IPS DF 6.9 (cell line): ENCODE data around the gene HIBCH.
"Not testable (repeated sequence)": the region's sequence is repeated elsewhere in the genome, so short reads cannot be mapped to it uniquely, and the experiment has no call there.

ENCODE experiments used
- DNase-seq: peaks from one replicate; pipeline ENCODE4 v3.0.0-alpha.2; 2013; ENCODE audit warnings: low read depth, low spot score
- H3K27ac ChIP-seq: one replicate; pipeline ENCODE4 v1.5.1; 2013; ENCODE audit warnings: low read length, control low read depth
- H3K27me3 ChIP-seq: 2 replicates; pipeline ENCODE4 v1.6.1; 2013; ENCODE audit warnings: mild to moderate bottlenecking, low read length; ENCODE audit not compliant: control insufficient read depth, insufficient read depth
- H3K36me3 ChIP-seq: 2 replicates; pipeline ENCODE4 v1.6.1; 2013; ENCODE audit warnings: low read length; ENCODE audit not compliant: control insufficient read depth, insufficient read depth
- H3K4me1 ChIP-seq: 2 replicates; pipeline ENCODE4 v1.6.1; 2013; ENCODE audit warnings: low read length; ENCODE audit not compliant: control insufficient read depth, insufficient read depth
- H3K4me3 ChIP-seq: 2 replicates; pipeline ENCODE4 v1.5.1; 2013; ENCODE audit warnings: mild to moderate bottlenecking, low read length
- H3K9me3 ChIP-seq: 2 replicates; pipeline ENCODE4 v1.6.1; 2013; ENCODE audit warnings: low read length, inconsistent platforms; ENCODE audit not compliant: control insufficient read depth, insufficient read depth
- WGBS: extraction: QIAGEN DNeasy Blood & Tissue Kit; methylation state at CpG from one replicate; pipeline ENCODE4 v1.1.7; 2013; ENCODE audit warnings: mixed read lengths, missing lambda C conversion rate; ENCODE audit not compliant: insufficient read length, insufficient coverage; 5-methylcytosine and 5-hydroxymethylcytosine counted together

HIBCH gene

DNA sequence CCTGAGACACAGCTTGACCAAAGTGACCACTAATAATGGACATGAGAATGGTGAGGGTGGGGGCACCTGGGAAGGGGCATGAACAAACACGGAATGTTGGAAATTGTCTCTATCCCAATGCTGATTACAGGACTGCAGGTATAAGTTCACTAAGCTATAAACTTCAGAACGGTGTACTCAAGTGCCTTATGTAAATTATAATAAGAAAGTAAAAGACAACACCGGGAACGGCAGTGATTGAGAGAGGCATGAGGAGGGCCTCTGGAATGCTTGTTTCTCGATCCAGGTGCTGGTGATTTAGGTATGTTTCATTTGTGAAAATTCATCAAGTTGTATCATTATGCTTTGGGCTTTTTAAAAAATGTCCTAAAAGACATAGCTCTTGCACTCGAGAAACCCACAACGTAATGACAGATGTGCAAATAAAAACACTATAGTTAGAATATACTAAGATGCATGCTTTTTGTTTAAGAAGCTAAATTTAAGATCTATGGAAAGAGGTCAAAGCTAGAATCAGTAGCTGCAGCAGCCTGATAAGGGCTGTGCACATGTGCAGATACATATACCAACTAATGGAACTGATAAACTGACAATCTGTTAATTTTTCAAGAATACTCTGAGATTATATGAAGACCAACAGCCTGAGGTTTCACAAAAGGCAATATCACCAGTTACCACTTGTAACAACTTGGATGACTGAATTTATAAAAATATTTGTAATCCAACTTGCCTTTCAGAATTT is 7.6 kb downstream of the HIBCH start:
- H3K27me3 ChIP-seq = no peaks in the 10 kb centered on the region
- H3K4me1 ChIP-seq = no peaks in the 10 kb centered on the region

DNA sequence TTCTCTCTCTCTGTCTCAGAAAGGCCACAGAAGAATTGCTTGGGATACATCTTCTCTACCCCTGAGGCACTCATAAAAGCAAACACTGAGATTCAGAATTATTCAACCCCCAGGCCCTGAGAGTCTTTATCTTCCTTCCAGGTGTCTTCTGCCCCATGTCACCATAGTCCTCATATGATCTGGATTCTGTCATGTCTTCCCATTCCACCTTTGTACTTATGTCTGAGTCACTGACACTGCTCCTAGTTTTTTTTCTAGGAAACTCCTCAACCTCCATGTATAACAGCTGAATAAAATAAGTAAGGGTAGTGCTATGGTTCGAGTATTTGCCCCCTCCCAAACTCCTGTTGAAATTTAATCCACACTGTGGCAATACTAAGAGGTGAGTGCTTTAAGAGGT is 11.6 kb downstream of the HIBCH start:
- Histone ChIP-seq H3K36me3 (no peaks in the 10 kb centered on the region), H3K27me3 (no peaks in the 10 kb centered on the region), H3K27ac (no peak overlapping the region), H3K4me1 (no peaks in the 10 kb centered on the region), H3K9me3 (no peaks in the 10 kb centered on the region), H3K4me3 (no peak overlapping the region)
- DNase-seq = no peak
- WGBS = no CpG with 5 or more reads among the region's 1 CpG

More for the DNA sequence above, 7.6 kb downstream of the HIBCH start:
- Histone ChIP-seq H3K27ac (no peak overlapping the region), H3K4me3 (no peak overlapping the region), H3K36me3 (no peaks in the 10 kb centered on the region), H3K9me3 (no peaks in the 10 kb centered on the region)
- no CpG with 5 or more reads among the region's 7 CpGs for WGBS
- no peak for DNase-seq

- Histone ChIP-seq H3K27me3 (no peaks in the 10 kb centered on the region), H3K4me3 (no peak overlapping the region), H3K27ac (no peak overlapping the region), H3K9me3 (no peaks in the 10 kb centered on the region), H3K36me3 (no peaks in the 10 kb centered on the region), H3K4me1 (no peaks in the 10 kb centered on the region)
- DNase-seq = no peak
- WGBS = no CpG with 5 or more reads among the region's 5 CpGs
Observed at GRCh38 chr2:190304404-190304803, 15.2 kb downstream of the HIBCH start.

GRCh38 chr2:190303647-190304046 is 16.0 kb downstream of the HIBCH start:
- Histone ChIP-seq H3K27me3 (no peaks in the 10 kb centered on the region), H3K9me3 (no peaks in the 10 kb centered on the region), H3K4me1 (no peaks in the 10 kb centered on the region), H3K4me3 (no peak overlapping the region), H3K27ac (no peak overlapping the region), H3K36me3 (no peaks in the 10 kb centered on the region)
- no peak for DNase-seq

- Histone ChIP-seq H3K9me3 (no peaks in the 10 kb centered on the region), H3K4me3 (no peak overlapping the region), H3K4me1 (no peaks in the 10 kb centered on the region), H3K27me3 (no peaks in the 10 kb centered on the region), H3K36me3 (no peaks in the 10 kb centered on the region; the same call in 1 of the 2 replicates), H3K27ac (no peak overlapping the region)
- no CpG with 5 or more reads among the region's 1 CpG for WGBS
- DNase-seq = no peak
Observed at GRCh38 chr2:190302052-190302451, 17.6 kb downstream of the HIBCH start.

DNA sequence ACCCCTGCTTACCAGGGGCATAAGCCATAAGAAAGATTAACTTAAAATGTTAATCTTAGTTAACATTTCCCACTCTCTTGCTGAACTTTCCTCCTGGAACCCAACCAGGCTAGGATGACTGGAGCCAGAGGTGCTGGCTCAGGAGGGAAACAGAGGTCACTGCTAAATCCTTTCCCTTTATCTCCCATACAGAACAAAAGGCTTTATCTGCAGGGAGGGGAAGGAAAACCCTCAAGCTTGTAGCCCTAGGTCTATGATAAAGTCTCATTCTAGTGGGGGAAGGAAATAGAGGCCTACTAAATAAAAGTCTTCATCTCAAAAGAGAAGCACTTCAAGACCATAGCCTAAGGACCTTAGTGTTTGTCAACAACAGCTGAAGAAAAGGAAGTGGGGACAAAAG is 18.6 kb downstream of the HIBCH start:
- no peak for DNase-seq
- H3K9me3 ChIP-seq = no peaks in the 10 kb centered on the region
- H3K27me3 ChIP-seq = no peaks in the 10 kb centered on the region
- H3K4me1 ChIP-seq = no peaks in the 10 kb centered on the region
- no peak overlapping the region for H3K27ac ChIP-seq
- no peak overlapping the region for H3K4me3 ChIP-seq
- no peaks in the 10 kb centered on the region; the same call in 1 of the 2 replicates for H3K36me3 ChIP-seq

GRCh38 chr2:190297880-190298279 is 21.7 kb downstream of the HIBCH start:
- WGBS = no CpG with 5 or more reads among the region's 2 CpGs
- not testable (repeated sequence) for H3K36me3 ChIP-seq, H3K9me3 ChIP-seq

DNA sequence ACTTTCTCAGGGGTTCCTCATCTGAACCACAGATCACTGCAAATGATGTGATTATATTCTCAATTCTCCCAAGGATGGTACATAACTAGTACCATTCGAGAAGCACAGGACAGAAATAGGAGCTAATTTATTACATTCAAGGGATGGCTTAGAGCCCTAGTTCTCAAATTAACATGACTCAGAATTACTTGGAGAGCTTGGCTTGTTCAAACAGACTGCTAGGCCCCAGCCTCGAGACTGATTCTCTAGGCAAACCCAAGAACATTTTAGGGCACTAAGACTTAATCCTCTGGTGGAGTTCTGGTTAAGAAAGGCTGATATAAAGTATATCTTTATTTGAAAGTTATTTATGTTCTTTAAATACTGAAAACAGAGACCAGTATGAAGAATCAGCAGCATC is 35.8 kb downstream of the HIBCH start:
- no peak for DNase-seq
- Histone ChIP-seq H3K36me3 (peaks cover 2% of the 10 kb centered on the region; the same call in 1 of the 2 replicates), H3K27me3 (no peaks in the 10 kb centered on the region), H3K27ac (no peak overlapping the region), H3K9me3 (no peaks in the 10 kb centered on the region; the same call in 1 of the 2 replicates), H3K4me3 (no peak overlapping the region), H3K4me1 (no peaks in the 10 kb centered on the region)
- no CpG with 5 or more reads among the region's 2 CpGs for WGBS

More at GRCh38 chr2:190297880-190298279, 21.7 kb downstream of the HIBCH start:
- H3K4me3 ChIP-seq, H3K4me1 ChIP-seq, H3K27ac ChIP-seq, H3K27me3 ChIP-seq, DNase-seq: not testable (repeated sequence)

DNA sequence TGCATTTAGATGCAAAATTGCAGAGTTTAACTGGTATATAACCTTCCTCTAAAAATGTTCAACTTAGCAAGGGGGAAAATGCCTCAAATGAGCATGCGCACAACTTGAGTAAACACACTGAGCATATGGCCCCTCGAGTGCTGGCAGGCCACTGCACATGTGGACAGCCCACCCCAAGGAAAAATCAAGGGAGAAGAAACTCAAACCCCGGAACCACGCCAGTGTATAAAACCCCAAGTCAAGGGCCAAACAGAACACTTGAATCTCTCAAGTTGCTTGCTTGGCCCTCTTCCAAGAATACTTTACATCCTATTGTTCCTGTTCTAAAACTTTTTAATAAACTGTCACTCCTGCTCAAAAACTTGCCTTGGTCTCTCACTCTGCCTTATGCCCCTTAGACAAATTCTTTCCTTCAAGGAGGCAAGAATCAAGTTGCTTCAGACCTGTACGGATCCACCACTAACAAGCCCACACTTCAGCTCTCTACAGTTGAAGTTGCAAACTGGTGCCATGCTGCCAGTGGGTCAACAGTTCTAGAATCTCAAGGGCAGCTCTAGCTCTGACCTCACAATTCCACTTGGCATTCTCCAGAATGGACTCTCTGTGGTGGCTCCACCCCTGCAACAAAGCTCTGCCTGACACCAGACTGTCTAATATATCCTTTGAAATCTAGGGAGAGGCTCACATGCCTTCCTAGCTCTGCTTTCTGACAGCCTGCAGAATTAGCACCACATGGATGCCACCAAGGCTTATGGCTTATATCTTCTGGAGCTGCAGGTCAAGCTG is 38.9 kb downstream of the HIBCH start:
- Histone ChIP-seq H3K36me3 (peaks cover 2% of the 10 kb centered on the region; the same call in 1 of the 2 replicates), H3K4me3 (no peak overlapping the region), H3K4me1 (no peaks in the 10 kb centered on the region), H3K9me3 (no peaks in the 10 kb centered on the region; the same call in 1 of the 2 replicates), H3K27me3 (no peaks in the 10 kb centered on the region), H3K27ac (no peak overlapping the region)
- DNase-seq = no peak
- WGBS = no CpG with 5 or more reads among the region's 5 CpGs

GRCh38 chr2:190279256-190280134 is 40.1 kb downstream of the HIBCH start:
- not testable (repeated sequence) for H3K9me3 ChIP-seq, H3K36me3 ChIP-seq, H3K4me1 ChIP-seq, H3K27ac ChIP-seq, H3K4me3 ChIP-seq, H3K27me3 ChIP-seq, DNase-seq
- no CpG with 5 or more reads among the region's 12 CpGs for WGBS
